Cardiac fibroblast (primary cell): ENCODE results near the gene GRK2.

Experiments
- DNase-seq, 2 donors: peaks; one replicate each; pipeline versions ENCODE4 v3.0.0 to v3.0.0-alpha.2; 2010; ENCODE audit warnings: low read depth in 2 of 2
- H3K4me3 ChIP-seq, 2 donors: replicated peaks in 1 of 2; 1 replicate in 1 of 2; 2 replicates in 1 of 2; pipeline ENCODE4 v1.5.1; 2011; ENCODE audit warnings: low read depth in 2 of 2, low read length in 2 of 2, mild to moderate bottlenecking in 2 of 2, moderate library complexity in 1 of 2
- TF ChIP-seq, protein P1 (sequence below): IDR thresholded peaks from one replicate; pipeline ENCODE4 v1.5.1; 2011; ENCODE audit warnings: low read depth, mild to moderate bottlenecking, low read length, inconsistent platforms

Gene GRK2

DNA sequence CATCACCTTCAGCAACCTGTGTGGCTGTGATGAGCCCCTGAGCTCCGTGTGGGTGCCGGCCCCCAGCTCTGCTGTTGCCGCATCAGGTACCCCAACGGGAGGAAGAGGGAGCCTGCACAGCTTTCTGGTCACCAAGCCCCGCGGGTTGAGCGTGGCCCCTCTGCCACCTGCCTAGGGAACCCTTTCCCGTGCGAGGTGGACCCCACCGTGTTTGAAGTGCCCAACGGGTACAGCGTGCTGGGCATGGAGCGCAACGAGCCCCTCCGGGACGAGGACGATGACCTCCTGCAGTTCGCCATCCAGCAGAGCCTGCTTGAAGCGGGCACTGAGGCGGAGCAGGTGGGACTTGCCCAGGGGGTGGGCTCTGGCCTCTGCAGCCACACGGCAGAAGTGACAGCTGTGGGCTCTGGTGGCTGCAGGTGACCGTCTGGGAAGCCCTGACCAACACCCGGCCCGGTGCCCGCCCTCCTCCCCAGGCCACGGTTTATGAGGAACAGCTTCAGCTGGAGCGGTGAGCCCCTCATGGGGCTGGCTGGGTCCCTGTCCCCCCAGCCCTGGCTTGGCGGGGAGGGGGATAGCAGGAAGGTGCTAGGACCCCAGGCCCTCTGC, 35.1 kb downstream of the GRK2 start:
- no peak overlapping the region for H3K4me3 ChIP-seq
- DNase-seq: no peak
- TF ChIP-seq, protein P1, sequence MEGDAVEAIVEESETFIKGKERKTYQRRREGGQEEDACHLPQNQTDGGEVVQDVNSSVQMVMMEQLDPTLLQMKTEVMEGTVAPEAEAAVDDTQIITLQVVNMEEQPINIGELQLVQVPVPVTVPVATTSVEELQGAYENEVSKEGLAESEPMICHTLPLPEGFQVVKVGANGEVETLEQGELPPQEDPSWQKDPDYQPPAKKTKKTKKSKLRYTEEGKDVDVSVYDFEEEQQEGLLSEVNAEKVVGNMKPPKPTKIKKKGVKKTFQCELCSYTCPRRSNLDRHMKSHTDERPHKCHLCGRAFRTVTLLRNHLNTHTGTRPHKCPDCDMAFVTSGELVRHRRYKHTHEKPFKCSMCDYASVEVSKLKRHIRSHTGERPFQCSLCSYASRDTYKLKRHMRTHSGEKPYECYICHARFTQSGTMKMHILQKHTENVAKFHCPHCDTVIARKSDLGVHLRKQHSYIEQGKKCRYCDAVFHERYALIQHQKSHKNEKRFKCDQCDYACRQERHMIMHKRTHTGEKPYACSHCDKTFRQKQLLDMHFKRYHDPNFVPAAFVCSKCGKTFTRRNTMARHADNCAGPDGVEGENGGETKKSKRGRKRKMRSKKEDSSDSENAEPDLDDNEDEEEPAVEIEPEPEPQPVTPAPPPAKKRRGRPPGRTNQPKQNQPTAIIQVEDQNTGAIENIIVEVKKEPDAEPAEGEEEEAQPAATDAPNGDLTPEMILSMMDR: no peak

DNA sequence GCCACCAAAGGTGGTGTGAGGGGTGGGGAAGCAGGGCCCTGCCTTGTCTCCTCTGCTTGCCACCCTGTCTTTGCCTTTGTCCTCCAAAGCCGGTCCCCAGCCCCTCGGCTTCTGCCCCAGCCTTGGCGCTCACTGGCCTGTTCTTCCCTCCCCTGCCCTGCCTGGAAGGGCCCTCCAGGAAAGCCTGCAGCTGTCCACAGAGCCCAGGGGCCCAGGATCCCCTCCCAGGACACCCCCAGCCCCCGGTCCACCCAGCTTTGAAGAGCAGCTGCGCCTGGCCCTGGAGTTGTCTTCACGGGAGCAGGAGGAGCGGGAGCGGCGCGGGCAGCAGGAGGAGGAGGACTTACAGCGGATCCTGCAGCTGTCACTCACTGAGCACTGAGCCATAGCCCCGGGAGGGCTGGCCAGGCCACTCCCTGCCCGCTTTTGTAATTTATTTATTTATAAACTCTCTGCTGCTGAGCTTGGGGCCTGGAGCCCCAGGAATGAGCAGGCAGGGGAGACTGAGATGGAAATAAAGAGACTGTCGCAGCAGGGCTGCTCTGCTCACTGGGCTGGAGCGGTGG, 35.8 kb downstream of the GRK2 start:
- no peak overlapping the region for H3K4me3 ChIP-seq
- DNase-seq: peak; percentile 43 to 54
- TF ChIP-seq, protein P1: no peak

- DNase-seq: peak; percentile 23 to 48
- TF ChIP-seq, protein P1: no peak
- H3K4me3 ChIP-seq: peak overlapping the region; percentile 42 to 84
Measured at GRCh38 chr11:67302571-67303131, 36.4 kb downstream of the GRK2 start.

DNA sequence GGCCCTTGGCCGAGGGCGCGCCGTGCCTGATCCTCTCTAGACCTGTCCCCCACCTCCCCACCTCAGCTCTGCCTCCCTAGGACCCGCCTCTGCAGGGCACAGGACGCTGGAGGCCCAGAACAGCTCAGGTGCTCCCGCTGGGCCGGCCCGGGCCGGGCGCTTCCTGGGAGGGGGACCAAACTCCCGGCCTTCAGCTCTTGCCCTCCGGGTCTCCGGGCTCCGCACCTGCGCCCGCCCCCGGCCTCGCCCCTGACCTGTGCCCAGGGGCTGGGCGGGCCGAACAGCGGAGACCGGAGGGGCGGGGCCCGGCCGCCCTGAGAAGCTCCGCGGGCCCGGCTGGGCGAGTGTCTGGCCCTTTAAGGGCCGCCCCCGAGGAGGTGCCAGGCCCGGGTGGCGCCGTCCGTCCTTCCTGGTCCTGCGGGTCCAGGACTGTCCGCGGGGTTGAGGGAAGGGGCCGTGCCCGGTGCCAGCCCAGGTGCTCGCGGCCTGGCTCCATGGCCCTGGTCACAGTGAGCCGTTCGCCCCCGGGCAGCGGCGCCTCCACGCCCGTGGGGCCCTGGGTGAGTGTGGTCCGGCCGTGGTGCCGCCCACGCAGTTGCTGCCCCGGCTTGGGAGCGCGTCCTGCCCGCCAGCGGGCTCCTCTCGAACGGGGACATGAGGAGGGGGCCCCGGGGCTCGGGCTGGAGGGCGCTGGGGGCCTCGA, 37.0 kb downstream of the GRK2 start, which contains the start of gene SSH3:
TSS of gene SSH3 (plus strand) at position 399 of the 703 bp plus-strand sequence. CDS start at position 495, 96 bp downstream.
- DNase-seq: peak; percentile 50 to 67
- TF ChIP-seq, protein P1: no peak
- H3K4me3 ChIP-seq: peak within 1 kb of the TSS; percentile 68 to 84

DNA sequence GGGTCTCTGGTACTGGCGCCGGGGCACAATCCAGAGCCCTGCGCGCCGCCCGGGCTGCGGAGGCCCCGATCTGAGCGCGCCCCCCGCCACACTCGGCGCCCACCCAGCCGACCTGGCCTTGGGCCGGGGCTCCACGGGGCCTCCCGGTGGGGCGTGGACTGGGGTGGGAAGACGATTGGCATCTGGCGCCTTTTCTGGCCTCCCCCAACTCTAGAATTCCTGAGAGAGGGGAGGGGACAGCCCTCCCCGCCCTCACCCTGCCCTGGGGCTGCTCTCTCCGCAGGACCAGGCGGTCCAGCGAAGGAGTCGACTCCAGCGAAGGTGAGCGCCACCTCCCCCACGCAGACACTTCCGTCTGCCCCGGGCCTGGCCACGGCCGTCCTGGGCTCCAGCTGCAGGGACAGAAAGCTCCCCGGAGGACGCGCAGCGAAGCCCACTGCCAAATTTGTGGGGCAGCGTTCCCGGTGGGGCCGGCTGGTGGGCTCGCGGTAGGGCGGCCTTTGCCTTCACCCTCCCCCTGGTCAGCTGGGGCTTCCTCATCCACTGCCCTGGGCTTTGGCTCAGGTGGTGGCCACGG, 37.6 kb downstream of the GRK2 start:
- peak in 1 of 2 donors; percentile 15 for DNase-seq
- peak overlapping the region; percentile 68 to 84 for H3K4me3 ChIP-seq
- TF ChIP-seq, protein P1: no peak

GRCh38 chr11:67304511-67305113, 38.3 kb downstream of the GRK2 start:
- TF ChIP-seq, protein P1: no peak
- H3K4me3 ChIP-seq: peak overlapping the region; percentile 68 to 84
- no peak for DNase-seq
